Measurements from ENCODE around the gene TUSC2.

GRCh38 chr3:50275996-50276761 is 51.8 kb downstream of the TUSC2 start:
- TF ChIP-seq CTCF (conservative IDR thresholded peaks at IDR 0.05; ENCODE audit: low read length) = no peak
- no peak for TF ChIP-seq EZH2phosphoT487 (IDR thresholded peaks at IDR 0.05; ENCODE audit: borderline replicate concordance)
